Stomach (tissue), 4 donors: ENCODE results near the gene SYT15B.
"Not testable (repeated sequence)": the region's sequence is repeated elsewhere in the genome, so short reads cannot be mapped to it uniquely, and the experiment has no call there.

Source experiments
- POLR2A ChIP-seq, 4 donors: fragments of 450-650 bp; IDR thresholded peaks; one replicate each; pipeline ENCODE4 v1.6.1; 2016; ENCODE audit warnings: antibody characterized with exemption in 4 of 4, control low read depth in 2 of 4, mild to moderate bottlenecking in 1 of 4, moderate library complexity in 1 of 4
- TF ChIP-seq, protein P1 (sequence below), 7 experiments: fragments of 450-650 bp in 4 of 7; fragments of 200-600 bp in 3 of 7; sonication (generic) in 3 of 7; IDR thresholded peaks; one replicate each; pipeline ENCODE4 v1.5.1; 2016 to 2019; ENCODE audit warnings: antibody characterized with exemption in 7 of 7, control low read depth in 2 of 7, mild to moderate bottlenecking in 1 of 7

DNA sequence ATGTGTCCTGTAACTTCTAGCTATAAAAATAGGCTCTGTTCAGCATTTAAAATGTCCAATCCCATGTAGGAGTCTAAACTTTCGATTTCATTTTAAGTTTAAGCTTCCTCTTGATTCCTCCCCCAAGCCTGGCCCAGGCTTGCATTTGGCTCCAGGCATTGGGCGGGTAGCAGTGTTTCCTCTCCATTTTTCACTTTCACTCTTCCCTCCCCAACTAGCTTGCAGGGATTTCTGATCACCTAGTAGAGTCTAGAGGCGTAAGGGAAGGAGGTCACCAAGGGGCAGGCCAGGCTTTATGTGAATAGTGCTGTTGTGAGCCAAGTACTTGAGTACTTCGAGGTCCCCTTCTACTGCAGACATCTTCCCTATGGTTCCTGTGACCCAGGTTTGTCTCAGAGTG lies 18.5 kb downstream of the SYT15B start:
- TF ChIP-seq, protein P1, sequence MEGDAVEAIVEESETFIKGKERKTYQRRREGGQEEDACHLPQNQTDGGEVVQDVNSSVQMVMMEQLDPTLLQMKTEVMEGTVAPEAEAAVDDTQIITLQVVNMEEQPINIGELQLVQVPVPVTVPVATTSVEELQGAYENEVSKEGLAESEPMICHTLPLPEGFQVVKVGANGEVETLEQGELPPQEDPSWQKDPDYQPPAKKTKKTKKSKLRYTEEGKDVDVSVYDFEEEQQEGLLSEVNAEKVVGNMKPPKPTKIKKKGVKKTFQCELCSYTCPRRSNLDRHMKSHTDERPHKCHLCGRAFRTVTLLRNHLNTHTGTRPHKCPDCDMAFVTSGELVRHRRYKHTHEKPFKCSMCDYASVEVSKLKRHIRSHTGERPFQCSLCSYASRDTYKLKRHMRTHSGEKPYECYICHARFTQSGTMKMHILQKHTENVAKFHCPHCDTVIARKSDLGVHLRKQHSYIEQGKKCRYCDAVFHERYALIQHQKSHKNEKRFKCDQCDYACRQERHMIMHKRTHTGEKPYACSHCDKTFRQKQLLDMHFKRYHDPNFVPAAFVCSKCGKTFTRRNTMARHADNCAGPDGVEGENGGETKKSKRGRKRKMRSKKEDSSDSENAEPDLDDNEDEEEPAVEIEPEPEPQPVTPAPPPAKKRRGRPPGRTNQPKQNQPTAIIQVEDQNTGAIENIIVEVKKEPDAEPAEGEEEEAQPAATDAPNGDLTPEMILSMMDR (IDR thresholded peaks at IDR 0.05): not testable (repeated sequence)
- not testable (repeated sequence) for TF ChIP-seq POLR2A (IDR thresholded peaks at IDR 0.05)
